IMR-90 (cell line): Measurements from ENCODE around the gene FASTKD1.
"Not testable (repeated sequence)": the region's sequence is repeated elsewhere in the genome, so short reads cannot be mapped to it uniquely, and the experiment has no call there.

Source experiments
- BHLHE40 ChIP-seq: fragments of 150-350 bp; IDR thresholded peaks from 2 replicates; pipeline ENCODE4 v1.6.1; 2016; ENCODE audit warnings: mild to moderate bottlenecking, low read depth, low read length
- CEBPB ChIP-seq: IDR thresholded peaks from 2 replicates; pipeline ENCODE4 v1.6.1; 2012; ENCODE audit warnings: low read depth, low read length, improper control_type of control experiment
- FOS ChIP-seq: fragments of 150-350 bp; IDR thresholded peaks from 2 replicates; pipeline ENCODE4 v1.6.1; 2016; ENCODE audit warnings: low read depth, low read length
- MXI1 ChIP-seq: IDR thresholded peaks from 2 replicates; pipeline ENCODE4 v1.6.1; 2012; ENCODE audit warnings: low read depth, mild to moderate bottlenecking, low read length, moderate library complexity, borderline replicate concordance
- NFE2L2 ChIP-seq: fragments of 150-350 bp; IDR thresholded peaks from 2 replicates; pipeline ENCODE4 v1.6.1; 2016; ENCODE audit warnings: low read depth, mild to moderate bottlenecking, low read length
- POLR2A ChIP-seq: IDR thresholded peaks from 2 replicates; pipeline ENCODE4 v1.6.1; 2012; ENCODE audit warnings: mild to moderate bottlenecking, low read depth, low read length
- RAD21 ChIP-seq: IDR thresholded peaks from 2 replicates; pipeline ENCODE4 v1.6.1; 2012; ENCODE audit warnings: low read length, improper control_type of control experiment
- TF ChIP-seq, protein P1 (sequence below): conservative IDR thresholded peaks from 2 replicates; pipeline ENCODE4 v1.5.1; 2012; ENCODE audit warnings: mild to moderate bottlenecking, low read depth, low read length, improper control_type of control experiment
- TF ChIP-seq, protein P2 (sequence below): fragments of 150-350 bp; IDR thresholded peaks from 2 replicates; pipeline ENCODE4 v1.6.1; 2017; ENCODE audit warnings: mild to moderate bottlenecking, antibody characterized with exemption, low read length, low read depth

DNA sequence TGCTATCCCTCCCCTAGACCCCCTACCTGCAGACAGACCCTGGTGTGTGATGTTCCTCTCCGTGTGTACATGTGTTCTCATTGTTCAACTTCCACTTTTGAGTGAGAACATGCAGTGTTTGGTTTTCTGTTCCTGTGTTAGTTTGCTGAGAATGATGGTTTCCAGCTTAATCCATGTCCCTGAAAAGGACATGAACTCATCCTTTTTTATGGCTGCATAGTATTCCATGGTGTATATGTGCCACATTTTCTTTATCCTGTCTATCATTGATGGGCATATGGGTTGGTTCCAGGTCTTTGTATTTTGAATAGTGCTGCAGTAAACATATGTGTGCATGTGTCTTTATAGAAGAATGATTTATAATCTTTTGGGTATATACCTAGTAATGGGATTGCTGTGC is 42.3 kb upstream of the FASTKD1 start:
- TF ChIP-seq, protein P1, sequence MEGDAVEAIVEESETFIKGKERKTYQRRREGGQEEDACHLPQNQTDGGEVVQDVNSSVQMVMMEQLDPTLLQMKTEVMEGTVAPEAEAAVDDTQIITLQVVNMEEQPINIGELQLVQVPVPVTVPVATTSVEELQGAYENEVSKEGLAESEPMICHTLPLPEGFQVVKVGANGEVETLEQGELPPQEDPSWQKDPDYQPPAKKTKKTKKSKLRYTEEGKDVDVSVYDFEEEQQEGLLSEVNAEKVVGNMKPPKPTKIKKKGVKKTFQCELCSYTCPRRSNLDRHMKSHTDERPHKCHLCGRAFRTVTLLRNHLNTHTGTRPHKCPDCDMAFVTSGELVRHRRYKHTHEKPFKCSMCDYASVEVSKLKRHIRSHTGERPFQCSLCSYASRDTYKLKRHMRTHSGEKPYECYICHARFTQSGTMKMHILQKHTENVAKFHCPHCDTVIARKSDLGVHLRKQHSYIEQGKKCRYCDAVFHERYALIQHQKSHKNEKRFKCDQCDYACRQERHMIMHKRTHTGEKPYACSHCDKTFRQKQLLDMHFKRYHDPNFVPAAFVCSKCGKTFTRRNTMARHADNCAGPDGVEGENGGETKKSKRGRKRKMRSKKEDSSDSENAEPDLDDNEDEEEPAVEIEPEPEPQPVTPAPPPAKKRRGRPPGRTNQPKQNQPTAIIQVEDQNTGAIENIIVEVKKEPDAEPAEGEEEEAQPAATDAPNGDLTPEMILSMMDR: not testable (repeated sequence)
- TF ChIP-seq BHLHE40, POLR2A, RAD21, MXI1, CEBPB, NFE2L2, FOS: not testable (repeated sequence)
- TF ChIP-seq, protein P2, sequence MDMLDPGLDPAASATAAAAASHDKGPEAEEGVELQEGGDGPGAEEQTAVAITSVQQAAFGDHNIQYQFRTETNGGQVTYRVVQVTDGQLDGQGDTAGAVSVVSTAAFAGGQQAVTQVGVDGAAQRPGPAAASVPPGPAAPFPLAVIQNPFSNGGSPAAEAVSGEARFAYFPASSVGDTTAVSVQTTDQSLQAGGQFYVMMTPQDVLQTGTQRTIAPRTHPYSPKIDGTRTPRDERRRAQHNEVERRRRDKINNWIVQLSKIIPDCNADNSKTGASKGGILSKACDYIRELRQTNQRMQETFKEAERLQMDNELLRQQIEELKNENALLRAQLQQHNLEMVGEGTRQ: not testable (repeated sequence)
